ENCODE data around the gene SBF2.

SBF2 gene

DNA sequence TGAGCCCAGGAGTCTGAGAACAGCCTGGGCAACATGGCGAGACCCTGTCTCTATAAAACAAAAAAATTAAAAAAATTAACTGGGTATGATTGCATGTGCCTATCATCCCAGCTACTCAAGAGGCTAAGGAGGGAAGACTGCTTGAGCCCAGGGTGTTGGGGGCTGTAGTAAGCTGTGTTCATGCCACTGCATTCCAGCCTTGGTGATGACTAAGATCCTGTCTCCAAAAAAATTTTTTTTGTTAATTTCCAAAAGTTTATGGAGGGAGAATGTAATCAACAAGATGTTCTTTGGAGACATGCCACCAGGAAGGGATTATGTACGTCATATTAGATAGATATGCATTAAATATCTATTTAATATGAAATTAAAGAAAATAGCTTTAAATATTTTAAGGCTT, 267.5 kb downstream of the SBF2 start:
- H3K4me3 ChIP-seq (ENCODE audit: low read depth, low read length), result no peak overlapping the region
- H3K9me3 ChIP-seq (ENCODE audit: control insufficient read depth, insufficient read depth, low read length), result no peaks in the 10 kb centered on the region
- no peak overlapping the region for H3K9ac ChIP-seq (ENCODE audit: low read depth, low read length)
- no peaks in the 10 kb centered on the region for H3K36me3 ChIP-seq (ENCODE audit: control insufficient read depth, insufficient read depth, low read length)
- H3K4me1 ChIP-seq (ENCODE audit: control insufficient read depth, insufficient read depth, low read length), result peaks cover 2% of the 10 kb centered on the region
- no peaks in the 10 kb centered on the region for H3K27me3 ChIP-seq (ENCODE audit: control insufficient read depth, insufficient read depth, low read length)

DNA sequence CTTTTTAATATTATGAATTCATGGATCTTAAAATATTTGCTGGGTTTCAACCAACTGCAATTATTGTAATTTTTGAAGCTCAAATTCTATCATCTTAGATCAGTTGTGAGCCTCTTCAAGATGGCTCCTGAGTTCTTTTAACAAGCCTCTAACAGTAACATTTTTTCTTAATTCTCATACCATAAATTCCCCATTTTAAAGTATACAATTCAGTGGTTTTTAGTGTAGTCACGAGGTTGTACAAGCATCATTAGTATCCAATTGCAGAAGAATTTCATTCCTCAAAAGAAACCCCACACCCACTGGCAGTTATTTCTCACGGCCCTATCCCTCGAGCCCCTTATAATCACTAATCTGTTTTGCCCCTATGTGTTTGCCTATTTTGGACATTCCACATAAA, 270.8 kb downstream of the SBF2 start:
- Histone ChIP-seq H3K9me3 (ENCODE audit: control insufficient read depth, insufficient read depth, low read length) (no peaks in the 10 kb centered on the region), H3K36me3 (ENCODE audit: control insufficient read depth, insufficient read depth, low read length) (no peaks in the 10 kb centered on the region), H3K9ac (ENCODE audit: low read depth, low read length) (no peak overlapping the region), H3K27me3 (ENCODE audit: control insufficient read depth, insufficient read depth, low read length) (no peaks in the 10 kb centered on the region), H3K4me1 (ENCODE audit: control insufficient read depth, insufficient read depth, low read length) (peaks cover 9% of the 10 kb centered on the region), H3K4me3 (ENCODE audit: low read depth, low read length) (no peak overlapping the region)

DNA sequence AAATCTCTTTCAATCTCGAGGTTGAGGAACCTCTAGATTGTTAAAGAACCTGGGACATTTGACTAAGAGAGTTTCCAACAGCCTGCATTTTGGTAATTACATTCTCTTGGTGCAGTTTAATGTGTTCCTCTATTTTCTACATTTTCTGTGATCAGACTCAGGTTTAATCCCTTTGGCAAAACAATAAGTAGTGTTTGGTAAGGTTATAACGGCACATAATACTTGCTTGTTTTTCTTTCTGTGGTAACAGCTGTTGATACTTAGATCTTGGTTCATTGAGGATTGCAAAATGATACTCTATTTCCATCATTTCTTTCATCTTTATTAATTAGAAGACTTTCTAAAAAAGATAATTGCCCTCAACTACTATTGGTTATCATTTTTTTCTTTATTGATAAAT, 271.3 kb downstream of the SBF2 start:
- Histone ChIP-seq H3K4me1 (ENCODE audit: control insufficient read depth, insufficient read depth, low read length) (peaks cover 9% of the 10 kb centered on the region), H3K9ac (ENCODE audit: low read depth, low read length) (no peak overlapping the region), H3K4me3 (ENCODE audit: low read depth, low read length) (no peak overlapping the region), H3K27me3 (ENCODE audit: control insufficient read depth, insufficient read depth, low read length) (no peaks in the 10 kb centered on the region), H3K36me3 (ENCODE audit: control insufficient read depth, insufficient read depth, low read length) (no peaks in the 10 kb centered on the region), H3K9me3 (ENCODE audit: control insufficient read depth, insufficient read depth, low read length) (no peaks in the 10 kb centered on the region)

DNA sequence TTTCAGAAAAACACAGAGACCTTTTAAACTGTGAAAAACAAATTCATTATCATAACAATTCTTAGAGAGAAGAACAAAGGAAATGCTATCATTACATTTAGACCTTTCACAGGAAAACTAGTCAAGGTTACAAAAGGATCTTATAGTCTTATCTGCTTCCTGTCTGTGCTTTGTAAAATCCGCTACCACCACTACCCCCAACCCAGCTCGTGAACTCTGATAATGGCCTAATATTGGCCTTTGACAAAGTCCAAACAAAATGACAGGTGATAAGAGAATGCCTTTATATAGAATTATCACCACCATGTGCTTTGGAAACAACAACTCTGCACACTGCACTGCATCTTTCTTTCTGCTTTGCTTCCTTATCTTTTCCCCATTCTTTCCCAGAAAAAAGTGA, 272.5 kb downstream of the SBF2 start:
- no peak overlapping the region for H3K9ac ChIP-seq (ENCODE audit: low read depth, low read length)
- H3K36me3 ChIP-seq (ENCODE audit: control insufficient read depth, insufficient read depth, low read length), result no peaks in the 10 kb centered on the region
- H3K27me3 ChIP-seq (ENCODE audit: control insufficient read depth, insufficient read depth, low read length), result no peaks in the 10 kb centered on the region
- H3K9me3 ChIP-seq (ENCODE audit: control insufficient read depth, insufficient read depth, low read length), result no peaks in the 10 kb centered on the region
- peaks cover 9% of the 10 kb centered on the region for H3K4me1 ChIP-seq (ENCODE audit: control insufficient read depth, insufficient read depth, low read length)
- no peak overlapping the region for H3K4me3 ChIP-seq (ENCODE audit: low read depth, low read length)

DNA sequence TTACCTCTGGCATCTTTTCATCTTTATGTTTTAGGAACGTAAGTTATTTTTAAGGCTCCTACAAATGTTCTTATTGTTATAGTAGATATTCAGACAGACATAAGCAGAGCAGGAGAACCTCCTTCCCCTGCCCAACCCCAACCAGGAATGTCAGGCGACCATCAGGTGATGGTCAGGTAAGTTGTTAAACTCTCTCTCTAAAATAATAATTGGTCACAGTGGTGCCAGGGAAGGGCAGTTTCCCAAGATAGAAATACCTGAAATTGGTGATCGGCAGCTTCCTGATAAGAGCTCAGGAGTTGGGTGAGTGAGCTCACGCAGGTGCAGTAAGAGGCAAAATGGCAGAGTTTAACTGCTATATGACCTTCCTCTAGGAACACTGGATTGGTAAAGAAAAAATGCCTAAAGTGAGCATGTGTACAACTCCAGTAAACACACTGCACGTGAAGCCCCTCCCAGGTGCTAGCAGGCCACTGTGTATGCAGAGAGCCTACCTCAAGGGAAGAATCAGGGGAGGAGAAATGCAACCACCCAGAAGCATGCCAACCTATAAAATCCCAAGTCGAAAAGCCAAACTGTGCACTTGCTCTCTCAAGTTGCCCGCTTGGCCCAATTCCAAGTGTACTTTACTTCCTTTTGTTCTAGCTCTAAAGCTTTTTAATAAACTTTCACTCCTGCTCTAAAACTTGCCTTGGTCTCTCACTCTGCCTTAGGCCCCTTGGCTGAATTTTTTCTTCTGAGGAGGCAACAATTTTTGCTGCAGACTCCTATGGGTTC, 273.9 kb downstream of the SBF2 start:
- Histone ChIP-seq H3K9me3 (ENCODE audit: control insufficient read depth, insufficient read depth, low read length) (no peaks in the 10 kb centered on the region), H3K4me1 (ENCODE audit: control insufficient read depth, insufficient read depth, low read length) (peaks cover 9% of the 10 kb centered on the region), H3K4me3 (ENCODE audit: low read depth, low read length) (no peak overlapping the region), H3K36me3 (ENCODE audit: control insufficient read depth, insufficient read depth, low read length) (no peaks in the 10 kb centered on the region), H3K27me3 (ENCODE audit: control insufficient read depth, insufficient read depth, low read length) (no peaks in the 10 kb centered on the region), H3K9ac (ENCODE audit: low read depth, low read length) (no peak overlapping the region)

DNA sequence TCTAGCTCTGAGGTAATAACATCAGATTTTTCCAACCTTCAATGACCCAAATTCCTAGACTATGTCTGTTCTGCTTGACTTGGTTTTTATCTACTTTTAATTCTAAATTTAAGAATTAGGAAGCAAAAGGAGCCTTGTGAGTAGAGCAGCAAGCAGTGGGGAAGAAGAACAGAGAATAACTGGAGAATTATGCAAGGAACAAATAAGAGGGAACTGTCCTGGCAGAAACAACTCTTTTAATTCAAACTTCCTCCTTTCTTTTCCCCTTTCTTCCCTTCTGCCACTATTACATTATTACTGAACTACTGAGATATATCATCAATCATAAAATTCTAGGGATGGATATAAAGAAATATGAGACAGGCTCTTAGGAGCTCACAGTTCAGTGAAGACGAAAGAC, 276.1 kb downstream of the SBF2 start:
- H3K9me3 ChIP-seq (ENCODE audit: control insufficient read depth, insufficient read depth, low read length), result no peaks in the 10 kb centered on the region
- no peak overlapping the region for H3K4me3 ChIP-seq (ENCODE audit: low read depth, low read length)
- H3K27me3 ChIP-seq (ENCODE audit: control insufficient read depth, insufficient read depth, low read length), result no peaks in the 10 kb centered on the region
- no peaks in the 10 kb centered on the region for H3K36me3 ChIP-seq (ENCODE audit: control insufficient read depth, insufficient read depth, low read length)
- peaks cover 6% of the 10 kb centered on the region for H3K4me1 ChIP-seq (ENCODE audit: control insufficient read depth, insufficient read depth, low read length)
- H3K9ac ChIP-seq (ENCODE audit: low read depth, low read length), result no peak overlapping the region

DNA sequence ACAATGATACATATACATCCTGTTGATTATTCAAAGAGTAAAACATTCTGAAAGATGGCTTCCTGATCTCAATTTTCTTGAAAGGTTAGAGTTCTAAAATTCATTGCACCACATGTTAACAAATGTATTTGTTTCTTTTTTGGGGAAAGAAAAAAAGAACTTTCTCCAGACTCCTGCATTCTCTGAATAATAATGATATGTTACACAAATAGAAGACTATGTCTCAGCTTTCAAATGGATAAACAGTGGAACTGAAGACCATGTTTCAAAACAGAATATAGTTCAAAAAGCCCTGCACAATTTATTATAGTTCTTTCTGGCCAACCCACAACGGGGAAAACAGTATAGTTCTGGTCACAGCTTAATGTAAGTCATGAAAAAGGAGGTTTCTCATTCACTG, 277.0 kb downstream of the SBF2 start:
- no peaks in the 10 kb centered on the region for H3K9me3 ChIP-seq (ENCODE audit: control insufficient read depth, insufficient read depth, low read length)
- peaks cover 6% of the 10 kb centered on the region for H3K4me1 ChIP-seq (ENCODE audit: control insufficient read depth, insufficient read depth, low read length)
- H3K9ac ChIP-seq (ENCODE audit: low read depth, low read length), result no peak overlapping the region
- no peaks in the 10 kb centered on the region for H3K27me3 ChIP-seq (ENCODE audit: control insufficient read depth, insufficient read depth, low read length)
- no peaks in the 10 kb centered on the region for H3K36me3 ChIP-seq (ENCODE audit: control insufficient read depth, insufficient read depth, low read length)
- no peak overlapping the region for H3K4me3 ChIP-seq (ENCODE audit: low read depth, low read length)

DNA sequence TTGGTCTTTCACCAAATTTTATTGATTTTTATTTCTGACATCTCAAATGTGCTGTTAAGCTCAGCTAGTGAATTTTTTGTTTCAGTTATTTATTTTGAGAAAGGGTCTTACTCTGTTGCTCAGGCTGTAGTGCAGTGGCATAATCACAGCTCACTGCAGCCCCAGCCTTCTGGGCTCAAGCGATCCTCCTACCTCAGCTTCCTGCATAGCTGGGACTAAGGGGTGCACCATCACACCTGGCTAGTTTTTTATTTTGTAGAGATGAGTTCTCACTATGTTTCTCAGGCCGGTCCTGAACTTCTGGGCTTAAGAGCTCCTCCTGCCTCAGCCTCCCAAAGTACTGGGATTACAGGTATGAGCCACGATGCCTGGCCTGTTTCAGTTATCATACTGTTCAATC, 282.0 kb downstream of the SBF2 start:
- Histone ChIP-seq H3K27me3 (ENCODE audit: control insufficient read depth, insufficient read depth, low read length) (no peaks in the 10 kb centered on the region), H3K4me1 (ENCODE audit: control insufficient read depth, insufficient read depth, low read length) (no peaks in the 10 kb centered on the region), H3K9me3 (ENCODE audit: control insufficient read depth, insufficient read depth, low read length) (peaks cover 16% of the 10 kb centered on the region), H3K36me3 (ENCODE audit: control insufficient read depth, insufficient read depth, low read length) (no peaks in the 10 kb centered on the region), H3K4me3 (ENCODE audit: low read depth, low read length) (no peak overlapping the region), H3K9ac (ENCODE audit: low read depth, low read length) (no peak overlapping the region)

DNA sequence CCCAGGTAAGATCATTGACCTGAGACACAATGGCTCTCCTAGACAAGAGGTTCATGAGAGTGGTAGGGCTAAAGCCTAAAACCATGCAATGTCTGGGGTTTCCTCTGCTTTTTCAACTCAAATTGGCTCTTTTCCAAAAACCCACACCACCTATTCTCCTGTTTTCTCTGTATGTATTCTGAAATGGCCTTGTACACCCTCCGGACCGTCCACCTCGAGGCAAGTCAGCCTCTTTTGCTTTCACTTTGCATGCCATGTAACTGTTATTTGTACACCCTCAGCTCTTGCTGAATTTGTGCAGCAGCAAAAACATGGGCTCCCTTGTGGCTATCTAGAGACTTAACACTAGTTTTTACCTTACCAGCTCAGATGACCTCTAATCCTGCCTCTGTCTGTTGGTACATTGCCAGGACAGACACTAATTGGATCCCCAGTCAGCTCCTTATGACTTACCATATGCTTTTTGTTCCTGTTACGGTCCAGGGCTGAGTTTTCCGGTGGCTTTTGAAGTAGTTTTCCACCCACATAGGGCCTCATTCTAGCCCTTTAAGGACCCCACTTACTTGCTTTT, 288.0 kb downstream of the SBF2 start:
- Histone ChIP-seq H3K9ac (ENCODE audit: low read depth, low read length) (no peak overlapping the region), H3K4me3 (ENCODE audit: low read depth, low read length) (no peak overlapping the region), H3K4me1 (ENCODE audit: control insufficient read depth, insufficient read depth, low read length) (peaks cover 9% of the 10 kb centered on the region), H3K27me3 (ENCODE audit: control insufficient read depth, insufficient read depth, low read length) (no peaks in the 10 kb centered on the region), H3K9me3 (ENCODE audit: control insufficient read depth, insufficient read depth, low read length) (peaks cover 15% of the 10 kb centered on the region), H3K36me3 (ENCODE audit: control insufficient read depth, insufficient read depth, low read length) (no peaks in the 10 kb centered on the region)

DNA sequence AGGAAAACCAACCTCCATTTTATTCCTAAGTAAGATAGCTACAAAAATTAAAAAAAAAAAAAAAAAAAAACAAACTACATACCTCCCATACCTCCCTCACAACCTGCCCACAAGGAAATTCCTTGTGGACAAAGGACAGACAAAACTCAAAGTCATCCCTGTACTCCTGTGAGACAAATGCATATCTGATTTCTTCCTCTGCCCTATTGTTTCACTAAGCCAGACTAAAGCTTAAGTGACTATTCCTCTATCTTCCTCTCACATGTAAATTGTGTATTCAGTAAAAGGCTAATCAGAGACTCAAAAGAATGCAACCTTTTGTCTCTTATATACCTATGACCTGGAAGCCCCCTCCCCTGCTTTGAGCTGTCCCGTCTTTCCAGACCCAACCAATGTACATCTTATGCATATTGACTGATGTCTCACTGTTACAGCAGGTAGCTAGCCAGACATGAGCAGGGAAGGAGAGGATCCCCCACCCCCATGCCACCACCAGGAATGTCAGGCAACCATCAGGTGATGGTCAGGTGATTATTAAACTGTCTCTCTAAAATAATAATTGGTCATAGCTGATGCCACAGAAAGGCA, 289.4 kb downstream of the SBF2 start:
- no peak overlapping the region for H3K9ac ChIP-seq (ENCODE audit: low read depth, low read length)
- peaks cover 15% of the 10 kb centered on the region for H3K9me3 ChIP-seq (ENCODE audit: control insufficient read depth, insufficient read depth, low read length)
- H3K36me3 ChIP-seq (ENCODE audit: control insufficient read depth, insufficient read depth, low read length), result no peaks in the 10 kb centered on the region
- no peak overlapping the region for H3K4me3 ChIP-seq (ENCODE audit: low read depth, low read length)
- H3K27me3 ChIP-seq (ENCODE audit: control insufficient read depth, insufficient read depth, low read length), result no peaks in the 10 kb centered on the region
- H3K4me1 ChIP-seq (ENCODE audit: control insufficient read depth, insufficient read depth, low read length), result peaks cover 9% of the 10 kb centered on the region

DNA sequence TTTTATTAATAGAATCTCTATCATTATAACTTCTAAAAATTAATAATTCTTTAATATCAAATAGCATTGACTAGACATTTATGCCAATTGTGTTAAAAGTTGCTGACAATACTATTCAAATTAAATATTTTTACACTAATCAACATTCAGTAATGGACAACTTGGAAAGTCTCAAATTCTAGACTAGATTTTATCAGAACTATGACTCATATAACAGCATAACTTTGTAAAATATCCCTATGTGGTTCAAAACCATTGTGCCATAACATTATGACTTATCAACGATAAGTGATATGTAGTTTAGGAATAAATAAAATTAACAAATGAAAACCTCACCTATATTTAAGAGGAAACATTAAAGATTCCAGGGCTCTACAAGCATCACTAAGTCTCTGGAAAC, 291.8 kb downstream of the SBF2 start:
- no peaks in the 10 kb centered on the region for H3K27me3 ChIP-seq (ENCODE audit: control insufficient read depth, insufficient read depth, low read length)
- H3K9ac ChIP-seq (ENCODE audit: low read depth, low read length), result no peak overlapping the region
- H3K9me3 ChIP-seq (ENCODE audit: control insufficient read depth, insufficient read depth, low read length), result peaks cover 6% of the 10 kb centered on the region
- H3K4me1 ChIP-seq (ENCODE audit: control insufficient read depth, insufficient read depth, low read length), result peaks cover 9% of the 10 kb centered on the region
- no peak overlapping the region for H3K4me3 ChIP-seq (ENCODE audit: low read depth, low read length)
- H3K36me3 ChIP-seq (ENCODE audit: control insufficient read depth, insufficient read depth, low read length), result no peaks in the 10 kb centered on the region

DNA sequence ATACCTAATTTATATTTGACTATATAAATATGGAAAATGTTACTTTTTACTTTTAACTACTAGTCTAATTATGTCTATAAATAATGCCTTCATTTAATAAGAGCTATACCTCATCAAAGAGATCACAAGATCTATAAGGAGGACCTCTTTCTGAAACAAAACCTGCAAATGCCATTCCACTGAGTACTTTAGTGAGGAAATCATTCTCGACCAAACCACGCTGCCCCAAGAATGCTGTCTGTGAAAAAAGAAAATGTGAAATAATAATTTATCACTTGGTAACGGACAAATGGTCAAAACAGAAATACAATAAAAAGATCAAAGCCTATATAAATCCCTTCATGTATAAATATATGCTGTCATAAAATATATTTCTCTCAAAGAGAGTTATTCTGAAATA, 301.7 kb downstream of the SBF2 start:
- no peaks in the 10 kb centered on the region for H3K27me3 ChIP-seq (ENCODE audit: control insufficient read depth, insufficient read depth, low read length)
- H3K4me1 ChIP-seq (ENCODE audit: control insufficient read depth, insufficient read depth, low read length), result no peaks in the 10 kb centered on the region
- no peak overlapping the region for H3K9ac ChIP-seq (ENCODE audit: low read depth, low read length)
- no peak overlapping the region for H3K4me3 ChIP-seq (ENCODE audit: low read depth, low read length)
- H3K36me3 ChIP-seq (ENCODE audit: control insufficient read depth, insufficient read depth, low read length), result no peaks in the 10 kb centered on the region
- no peaks in the 10 kb centered on the region for H3K9me3 ChIP-seq (ENCODE audit: control insufficient read depth, insufficient read depth, low read length)
